HG02678 (cell line): ENCODE measurements around the gene LRP4.

ENCODE experiments used
- ATAC-seq: cut with Tn5 transposase; IDR thresholded peaks from one replicate; pipeline ENCODE4 v1.9.1; 2021; ENCODE audit warnings: mild to moderate bottlenecking, moderate library complexity; ENCODE audit not compliant: unreplicated experiment

Gene LRP4

GRCh38 chr11:46918788-46919513 is 601 bp upstream of the LRP4 start:
- ATAC-seq: no peak

GRCh38 chr11:46917762-46918082 is 628 bp downstream of the LRP4 start:
- no peak for ATAC-seq

- no peak for ATAC-seq
Measured at GRCh38 chr11:46917109-46917761, 1.1 kb downstream of the LRP4 start.

GRCh38 chr11:46916286-46917108 is 1.9 kb downstream of the LRP4 start:
- ATAC-seq: no peak

- ATAC-seq: no peak
Measured at GRCh38 chr11:46914910-46915309, 3.4 kb downstream of the LRP4 start.

GRCh38 chr11:46914363-46914762 is 4.0 kb downstream of the LRP4 start:
- no peak for ATAC-seq

GRCh38 chr11:46913484-46913883 is 4.9 kb downstream of the LRP4 start:
- no peak for ATAC-seq

GRCh38 chr11:46912526-46913150 is 5.7 kb downstream of the LRP4 start:
- ATAC-seq: no peak

GRCh38 chr11:46907606-46908005 is 10.7 kb downstream of the LRP4 start:
- ATAC-seq: no peak

GRCh38 chr11:46906609-46907041 is 11.7 kb downstream of the LRP4 start:
- ATAC-seq: no peak

GRCh38 chr11:46905806-46906205 is 12.5 kb downstream of the LRP4 start:
- ATAC-seq: no peak

- no peak for ATAC-seq
Measured at GRCh38 chr11:46903846-46904245, 14.5 kb downstream of the LRP4 start.

- no peak for ATAC-seq
Measured at GRCh38 chr11:46902694-46903093, 15.7 kb downstream of the LRP4 start.

- no peak for ATAC-seq
Measured at GRCh38 chr11:46901156-46901555, 17.2 kb downstream of the LRP4 start.

- ATAC-seq: no peak
Measured at GRCh38 chr11:46900091-46900746, 18.1 kb downstream of the LRP4 start.

- no peak for ATAC-seq
Measured at GRCh38 chr11:46899501-46900025, 18.8 kb downstream of the LRP4 start.

GRCh38 chr11:46898396-46899095 is 19.8 kb downstream of the LRP4 start:
- no peak for ATAC-seq

GRCh38 chr11:46896719-46897406 is 21.5 kb downstream of the LRP4 start:
- ATAC-seq: no peak

- no peak for ATAC-seq
Measured at GRCh38 chr11:46895821-46896220, 22.5 kb downstream of the LRP4 start.
